Measurements from ENCODE around the gene NRXN2.

DNA sequence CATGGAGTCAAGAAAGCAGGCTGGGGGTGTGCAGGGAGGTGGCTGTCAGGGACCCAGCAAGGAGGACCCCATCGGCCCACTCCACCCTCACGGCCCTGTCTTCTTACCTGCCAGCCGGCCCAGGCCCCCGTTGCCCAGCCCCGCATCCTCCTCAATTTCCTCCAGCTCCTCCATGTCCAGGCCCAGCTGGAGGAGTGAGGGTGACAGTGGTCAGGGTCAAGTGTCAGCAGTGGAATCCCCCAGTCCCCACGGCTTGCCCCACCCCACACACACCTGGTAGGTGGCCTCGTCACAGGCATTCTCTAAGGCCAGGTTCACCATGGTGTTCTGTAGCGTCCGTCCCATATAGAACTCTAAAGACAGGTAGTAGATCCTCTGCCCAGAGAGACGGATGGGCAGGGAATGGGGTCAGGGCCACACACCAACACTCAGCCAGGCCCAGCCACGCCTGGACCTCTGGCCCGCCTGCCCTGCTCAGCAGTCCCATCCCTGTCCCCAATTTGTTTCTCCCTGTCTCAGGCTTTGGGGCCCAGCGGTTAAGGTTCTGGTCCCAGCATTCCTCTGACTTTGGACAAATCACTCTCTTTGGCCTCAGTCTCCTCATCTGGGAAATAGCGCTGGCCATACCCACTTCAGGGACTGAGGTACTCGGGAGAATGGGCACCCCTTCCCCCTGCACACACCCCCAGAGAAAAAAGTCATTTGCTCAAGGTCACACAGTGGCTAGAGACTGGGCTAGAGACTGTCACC, 35.5 kb upstream of the NRXN2 start:
- TF ChIP-seq, protein P1, sequence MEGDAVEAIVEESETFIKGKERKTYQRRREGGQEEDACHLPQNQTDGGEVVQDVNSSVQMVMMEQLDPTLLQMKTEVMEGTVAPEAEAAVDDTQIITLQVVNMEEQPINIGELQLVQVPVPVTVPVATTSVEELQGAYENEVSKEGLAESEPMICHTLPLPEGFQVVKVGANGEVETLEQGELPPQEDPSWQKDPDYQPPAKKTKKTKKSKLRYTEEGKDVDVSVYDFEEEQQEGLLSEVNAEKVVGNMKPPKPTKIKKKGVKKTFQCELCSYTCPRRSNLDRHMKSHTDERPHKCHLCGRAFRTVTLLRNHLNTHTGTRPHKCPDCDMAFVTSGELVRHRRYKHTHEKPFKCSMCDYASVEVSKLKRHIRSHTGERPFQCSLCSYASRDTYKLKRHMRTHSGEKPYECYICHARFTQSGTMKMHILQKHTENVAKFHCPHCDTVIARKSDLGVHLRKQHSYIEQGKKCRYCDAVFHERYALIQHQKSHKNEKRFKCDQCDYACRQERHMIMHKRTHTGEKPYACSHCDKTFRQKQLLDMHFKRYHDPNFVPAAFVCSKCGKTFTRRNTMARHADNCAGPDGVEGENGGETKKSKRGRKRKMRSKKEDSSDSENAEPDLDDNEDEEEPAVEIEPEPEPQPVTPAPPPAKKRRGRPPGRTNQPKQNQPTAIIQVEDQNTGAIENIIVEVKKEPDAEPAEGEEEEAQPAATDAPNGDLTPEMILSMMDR (IDR thresholded peaks at IDR 0.05; ENCODE audit: low read depth, low read length, missing input control) = no peak
- TF ChIP-seq, protein P2, sequence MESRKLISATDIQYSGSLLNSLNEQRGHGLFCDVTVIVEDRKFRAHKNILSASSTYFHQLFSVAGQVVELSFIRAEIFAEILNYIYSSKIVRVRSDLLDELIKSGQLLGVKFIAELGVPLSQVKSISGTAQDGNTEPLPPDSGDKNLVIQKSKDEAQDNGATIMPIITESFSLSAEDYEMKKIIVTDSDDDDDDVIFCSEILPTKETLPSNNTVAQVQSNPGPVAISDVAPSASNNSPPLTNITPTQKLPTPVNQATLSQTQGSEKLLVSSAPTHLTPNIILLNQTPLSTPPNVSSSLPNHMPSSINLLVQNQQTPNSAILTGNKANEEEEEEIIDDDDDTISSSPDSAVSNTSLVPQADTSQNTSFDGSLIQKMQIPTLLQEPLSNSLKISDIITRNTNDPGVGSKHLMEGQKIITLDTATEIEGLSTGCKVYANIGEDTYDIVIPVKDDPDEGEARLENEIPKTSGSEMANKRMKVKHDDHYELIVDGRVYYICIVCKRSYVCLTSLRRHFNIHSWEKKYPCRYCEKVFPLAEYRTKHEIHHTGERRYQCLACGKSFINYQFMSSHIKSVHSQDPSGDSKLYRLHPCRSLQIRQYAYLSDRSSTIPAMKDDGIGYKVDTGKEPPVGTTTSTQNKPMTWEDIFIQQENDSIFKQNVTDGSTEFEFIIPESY (IDR thresholded peaks at IDR 0.05) = no peak
- TF ChIP-seq YY1 (IDR thresholded peaks at IDR 0.05) = no peak
- no peak for TF ChIP-seq EGR1 (IDR thresholded peaks at IDR 0.05; ENCODE audit: low read depth in 2 of 2)
- TF ChIP-seq GABPA (IDR thresholded peaks at IDR 0.05 in 1 of 2, conservative IDR thresholded peaks at IDR 0.05 in 1 of 2) = no peak
- TF ChIP-seq SP1 (IDR thresholded peaks at IDR 0.05) = no peak
- no peak for TF ChIP-seq HNF4G (IDR thresholded peaks at IDR 0.05)
- TF ChIP-seq JUND (IDR thresholded peaks at IDR 0.05) = no peak
- TF ChIP-seq, protein P3, sequence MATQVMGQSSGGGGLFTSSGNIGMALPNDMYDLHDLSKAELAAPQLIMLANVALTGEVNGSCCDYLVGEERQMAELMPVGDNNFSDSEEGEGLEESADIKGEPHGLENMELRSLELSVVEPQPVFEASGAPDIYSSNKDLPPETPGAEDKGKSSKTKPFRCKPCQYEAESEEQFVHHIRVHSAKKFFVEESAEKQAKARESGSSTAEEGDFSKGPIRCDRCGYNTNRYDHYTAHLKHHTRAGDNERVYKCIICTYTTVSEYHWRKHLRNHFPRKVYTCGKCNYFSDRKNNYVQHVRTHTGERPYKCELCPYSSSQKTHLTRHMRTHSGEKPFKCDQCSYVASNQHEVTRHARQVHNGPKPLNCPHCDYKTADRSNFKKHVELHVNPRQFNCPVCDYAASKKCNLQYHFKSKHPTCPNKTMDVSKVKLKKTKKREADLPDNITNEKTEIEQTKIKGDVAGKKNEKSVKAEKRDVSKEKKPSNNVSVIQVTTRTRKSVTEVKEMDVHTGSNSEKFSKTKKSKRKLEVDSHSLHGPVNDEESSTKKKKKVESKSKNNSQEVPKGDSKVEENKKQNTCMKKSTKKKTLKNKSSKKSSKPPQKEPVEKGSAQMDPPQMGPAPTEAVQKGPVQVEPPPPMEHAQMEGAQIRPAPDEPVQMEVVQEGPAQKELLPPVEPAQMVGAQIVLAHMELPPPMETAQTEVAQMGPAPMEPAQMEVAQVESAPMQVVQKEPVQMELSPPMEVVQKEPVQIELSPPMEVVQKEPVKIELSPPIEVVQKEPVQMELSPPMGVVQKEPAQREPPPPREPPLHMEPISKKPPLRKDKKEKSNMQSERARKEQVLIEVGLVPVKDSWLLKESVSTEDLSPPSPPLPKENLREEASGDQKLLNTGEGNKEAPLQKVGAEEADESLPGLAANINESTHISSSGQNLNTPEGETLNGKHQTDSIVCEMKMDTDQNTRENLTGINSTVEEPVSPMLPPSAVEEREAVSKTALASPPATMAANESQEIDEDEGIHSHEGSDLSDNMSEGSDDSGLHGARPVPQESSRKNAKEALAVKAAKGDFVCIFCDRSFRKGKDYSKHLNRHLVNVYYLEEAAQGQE (IDR thresholded peaks at IDR 0.05) = no peak
- TF ChIP-seq, protein P4, sequence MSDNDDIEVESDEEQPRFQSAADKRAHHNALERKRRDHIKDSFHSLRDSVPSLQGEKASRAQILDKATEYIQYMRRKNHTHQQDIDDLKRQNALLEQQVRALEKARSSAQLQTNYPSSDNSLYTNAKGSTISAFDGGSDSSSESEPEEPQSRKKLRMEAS (IDR thresholded peaks at IDR 0.05) = no peak
- TF ChIP-seq RXRA (IDR thresholded peaks at IDR 0.05) = no peak
- TF ChIP-seq HNF4A (conservative IDR thresholded peaks at IDR 0.05) = no peak

All from liver (tissue), 3 donors.